Body of pancreas (tissue), 4 donors: ENCODE measurements around the gene TENT5C. TPM values are rescaled to one million over a fixed set of nuclear protein-coding genes. Genes with fewer than 3 reads are reported as not detected.
A peak's percentile ranks its signal among the peaks of the same experiment; 100 is the strongest.

Source experiments
- ATAC-seq: fragments of 150-250 bp; one replicate; pipeline ENCODE4 v1.9.1; 2016
- DNase-seq, 4 donors: peaks; one replicate each; pipeline ENCODE4 v3.0.0-alpha.2; 2019
- H3K27ac ChIP-seq, 4 donors: fragments of 200-600 bp; sonication (generic); 1 replicate in 3 of 4; 2 replicates in 1 of 4; pipeline versions ENCODE4 v1.5.1 to v1.6.1; 2016 to 2019; ENCODE audit warnings: mild to moderate bottlenecking in 1 of 4, mixed read lengths in 1 of 4, moderate library complexity in 1 of 4
- H3K27me3 ChIP-seq, 2 donors: fragments of 200-600 bp; sonication (generic); one replicate each; pipeline ENCODE4 v1.6.0; 2016; ENCODE audit warnings: mild to moderate bottlenecking in 1 of 2
- H3K36me3 ChIP-seq, 2 donors: fragments of 200-600 bp; sonication (generic); replicated peaks in 1 of 2; 2 replicates each; pipeline ENCODE4 v1.5.1; 2016; ENCODE audit warnings: low read depth in 2 of 2; ENCODE audit not compliant: insufficient read depth in 1 of 2
- H3K4me1 ChIP-seq: fragments of 200-600 bp; sonication (generic); one replicate; pipeline ENCODE4 v1.6.0; 2016
- H3K4me3 ChIP-seq, 2 donors: fragments of 200-600 bp; sonication (generic); 1 replicate in 1 of 2; 2 replicates in 1 of 2; pipeline ENCODE4 v1.5.1; 2016 to 2019
- H3K9me3 ChIP-seq, 3 donors: fragments of 200-600 bp; sonication (generic); 1 replicate in 2 of 3; 2 replicates in 1 of 3; pipeline ENCODE4 v1.5.1; 2016
- CTCF ChIP-seq, 7 experiments: fragments of 450-650 bp in 4 of 7; fragments of 200-600 bp in 3 of 7; sonication (generic) in 3 of 7; IDR thresholded peaks; one replicate each; pipeline ENCODE4 v1.5.1; 2016 to 2019; ENCODE audit warnings: antibody characterized with exemption in 7 of 7
- POLR2A ChIP-seq, 3 donors: fragments of 450-650 bp; IDR thresholded peaks; one replicate each; pipeline ENCODE4 v1.6.1; 2016; ENCODE audit warnings: antibody characterized with exemption in 3 of 3, mild to moderate bottlenecking in 2 of 3
- WGBS, 2 donors: methylation state at CpG; one replicate each; pipeline ENCODE4 v1.1.5; 2017; 5-methylcytosine and 5-hydroxymethylcytosine counted together
- intact Hi-C: fragments of 100-400 bp; cut with DNase I; formaldehyde crosslinking; loops from one replicate; pipeline ENCODE4 v1.15.1; 2023
- total RNA-seq, 2 donors: library from RNA; depleted of rRNA; stranded (reverse); fragments of >200 nt; gene quantifications; one replicate each; pipeline ENCODE4 v1.1.0, GENCODE V29; 2016

TENT5C gene
- total RNA-seq, 2 donors from 2014 or later, result 30.0 to 39.7 TPM

GRCh38 chr1:117559985-117560384 lies 45.9 kb upstream of the TENT5C start:
- Histone ChIP-seq H3K36me3 (no peaks in the 10 kb centered on the region), H3K9me3 (no peaks in the 10 kb centered on the region), H3K4me3 (no peak overlapping the region), H3K27ac (no peak overlapping the region), H3K27me3 (no peaks in the 10 kb centered on the region), H3K4me1 (peaks cover 33% of the 10 kb centered on the region)
- TF ChIP-seq CTCF (IDR thresholded peaks at IDR 0.05) (no peak), POLR2A (IDR thresholded peaks at IDR 0.05) (no peak)
- no peak for ATAC-seq
- 74 to 76% methylated on average over 3 of the region's 3 CpGs for WGBS, 2 donors
- intact Hi-C loops, result no loop called here
- DNase-seq, result no peak

- Histone ChIP-seq H3K9me3 (no peaks in the 10 kb centered on the region), H3K4me1 (peaks cover 43% of the 10 kb centered on the region), H3K36me3 (no peaks in the 10 kb centered on the region), H3K4me3 (no peak overlapping the region), H3K27ac (no peak overlapping the region), H3K27me3 (no peaks in the 10 kb centered on the region)
- DNase-seq (no peak), ATAC-seq (no peak)
- 100% methylated on average over 1 to 2 of the region's 2 CpGs for WGBS, 2 donors
- TF ChIP-seq POLR2A (IDR thresholded peaks at IDR 0.05) (no peak), CTCF (IDR thresholded peaks at IDR 0.05) (no peak)
- intact Hi-C loops, result no loop called here
Observed at GRCh38 chr1:117561071-117561470, 44.8 kb upstream of the TENT5C start.

GRCh38 chr1:117561551-117561950 lies 44.3 kb upstream of the TENT5C start:
- Histone ChIP-seq H3K36me3 (no peaks in the 10 kb centered on the region), H3K4me1 (peaks cover 45% of the 10 kb centered on the region), H3K27ac (peak overlapping the region in 3 of 4 donors; percentile 52 to 72 (median 68)), H3K9me3 (no peaks in the 10 kb centered on the region), H3K4me3 (no peak overlapping the region), H3K27me3 (no peaks in the 10 kb centered on the region)
- no peak for TF ChIP-seq CTCF (IDR thresholded peaks at IDR 0.05)
- no peak for TF ChIP-seq POLR2A (IDR thresholded peaks at IDR 0.05)
- 90 to 100% methylated on average over 2 of the region's 2 CpGs for WGBS, 2 donors
- intact Hi-C loops, result no loop called here
- no peak for ATAC-seq
- DNase-seq, result no peak

GRCh38 chr1:117562581-117563491 lies 43.0 kb upstream of the TENT5C start:
- DNase-seq, result peak; percentile 49 to 79 (median 73)
- 43 to 50% methylated on average over 8 to 9 of the region's 9 CpGs for WGBS, 2 donors
- ATAC-seq, result peak; percentile 73

More at GRCh38 chr1:117562581-117563491, 43.0 kb upstream of the TENT5C start:
- H3K4me1 ChIP-seq, result peaks cover 45% of the 10 kb centered on the region
- H3K36me3 ChIP-seq, result no peaks in the 10 kb centered on the region
- TF ChIP-seq CTCF (IDR thresholded peaks at IDR 0.05) (peak in 1 of 7 experiments; percentile 9), POLR2A (IDR thresholded peaks at IDR 0.05) (no peak)
- no peaks in the 10 kb centered on the region for H3K27me3 ChIP-seq
- intact Hi-C loops, result no loop called here
- H3K9me3 ChIP-seq, result no peaks in the 10 kb centered on the region
- no peak overlapping the region for H3K4me3 ChIP-seq
- peak overlapping the region; percentile 52 to 72 (median 66) for H3K27ac ChIP-seq
